GM19240 (cell line): ENCODE data around the gene GATA5.

Source experiments
- DNase-seq: peaks from one replicate; pipeline ENCODE4 v3.0.0; 2011; ENCODE audit warnings: low spot score; ENCODE audit not compliant: insufficient read length

GATA5 gene

DNA sequence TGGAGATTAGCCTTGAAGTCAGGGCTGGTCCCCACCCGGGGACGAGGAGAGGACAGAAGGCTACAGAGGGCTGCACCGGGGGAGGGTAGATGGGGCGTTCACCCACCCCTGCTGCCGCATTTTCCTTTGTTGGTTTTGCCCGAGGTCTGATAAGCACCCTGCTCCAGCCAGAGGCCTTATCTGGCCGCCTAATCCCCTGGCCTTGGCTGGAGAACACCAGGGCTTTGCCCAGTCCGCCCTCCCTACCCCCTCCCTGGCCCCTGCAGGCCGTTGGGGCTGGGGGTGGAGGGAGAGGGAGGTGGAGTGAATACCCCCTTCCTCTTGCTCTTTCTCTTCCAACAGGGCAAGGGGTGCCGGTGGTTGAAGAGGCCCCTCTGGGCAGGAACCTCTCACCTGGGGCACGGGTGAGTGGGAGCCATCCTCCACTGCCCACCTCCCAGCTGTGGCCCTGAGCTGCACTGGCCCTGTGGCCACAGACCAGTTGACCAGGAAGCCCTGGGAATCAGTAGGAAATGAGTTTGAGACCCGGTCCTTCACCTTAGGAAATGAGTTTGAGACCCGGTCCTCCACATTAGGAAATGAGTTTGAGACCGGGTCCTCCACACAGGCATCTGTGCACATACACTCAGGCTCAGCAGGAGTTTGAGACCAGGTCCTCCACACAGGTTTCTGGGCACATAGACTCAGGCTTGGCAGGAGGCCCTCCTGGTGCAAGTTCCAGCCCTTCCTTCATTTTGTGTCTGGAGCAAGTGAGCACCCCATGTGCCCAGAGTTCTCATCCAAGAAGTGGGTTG is 12.0 kb upstream of the GATA5 start:
- DNase-seq: no peak

DNA sequence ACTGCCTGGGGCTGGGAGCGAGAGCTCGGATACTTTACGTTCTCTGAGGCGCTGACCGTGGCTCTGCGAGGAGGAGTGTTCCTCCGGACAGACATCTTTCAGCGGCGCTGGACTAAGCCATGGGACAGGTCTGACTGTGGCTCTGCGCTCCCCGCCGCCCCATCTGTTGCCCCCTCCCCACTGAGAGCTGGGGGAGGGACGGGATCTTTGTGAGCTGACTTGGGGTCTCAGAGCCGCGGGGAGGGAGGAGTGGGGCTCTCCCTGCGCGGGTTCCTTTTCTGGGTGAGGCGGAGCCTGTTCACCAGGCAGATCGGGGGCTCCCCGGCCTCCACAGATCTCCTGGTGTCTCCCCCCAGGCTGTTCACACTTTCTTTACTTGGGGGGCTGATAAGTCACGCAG is 11.3 kb upstream of the GATA5 start:
- no peak for DNase-seq

DNA sequence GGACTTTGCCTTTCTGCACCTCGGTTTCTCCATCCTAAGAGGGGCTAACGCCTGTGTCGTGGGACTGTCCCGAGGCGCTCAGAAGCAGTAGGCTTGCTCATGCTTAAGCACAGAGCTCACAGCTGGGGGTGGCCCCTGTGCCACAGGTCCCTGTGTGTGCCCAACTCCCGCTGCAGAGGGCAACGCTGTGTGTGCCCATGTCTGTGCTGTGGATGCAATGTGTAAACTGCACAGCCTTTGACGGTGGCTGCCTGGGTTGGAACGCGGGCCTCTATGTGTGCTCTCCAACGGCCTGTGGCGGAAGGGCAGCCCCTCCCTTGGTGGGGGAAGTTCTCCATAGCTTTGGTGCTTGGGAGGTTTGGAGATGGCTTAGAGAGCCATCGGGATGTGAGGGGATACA is 10.7 kb upstream of the GATA5 start:
- DNase-seq: no peak

DNA sequence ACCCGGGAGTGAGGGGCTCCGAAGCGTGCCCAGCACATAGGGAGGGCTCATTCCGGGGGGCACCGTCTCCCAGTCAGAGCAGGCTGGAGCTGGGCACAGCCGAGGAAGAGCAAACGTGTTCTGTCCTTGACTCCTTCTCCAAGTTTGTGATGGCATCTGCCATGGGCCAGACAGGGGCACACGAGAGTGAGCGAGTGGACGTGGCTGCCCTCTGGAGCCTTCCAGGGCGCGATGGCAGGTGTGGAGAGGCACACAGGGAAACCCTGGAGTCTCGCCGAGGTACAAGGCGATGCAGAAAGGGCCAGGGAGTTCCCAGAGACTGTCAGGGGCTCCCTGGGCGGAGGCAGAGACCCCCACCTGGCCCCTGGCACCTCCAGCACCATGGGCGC is 9.9 kb upstream of the GATA5 start:
- DNase-seq: no peak

DNA sequence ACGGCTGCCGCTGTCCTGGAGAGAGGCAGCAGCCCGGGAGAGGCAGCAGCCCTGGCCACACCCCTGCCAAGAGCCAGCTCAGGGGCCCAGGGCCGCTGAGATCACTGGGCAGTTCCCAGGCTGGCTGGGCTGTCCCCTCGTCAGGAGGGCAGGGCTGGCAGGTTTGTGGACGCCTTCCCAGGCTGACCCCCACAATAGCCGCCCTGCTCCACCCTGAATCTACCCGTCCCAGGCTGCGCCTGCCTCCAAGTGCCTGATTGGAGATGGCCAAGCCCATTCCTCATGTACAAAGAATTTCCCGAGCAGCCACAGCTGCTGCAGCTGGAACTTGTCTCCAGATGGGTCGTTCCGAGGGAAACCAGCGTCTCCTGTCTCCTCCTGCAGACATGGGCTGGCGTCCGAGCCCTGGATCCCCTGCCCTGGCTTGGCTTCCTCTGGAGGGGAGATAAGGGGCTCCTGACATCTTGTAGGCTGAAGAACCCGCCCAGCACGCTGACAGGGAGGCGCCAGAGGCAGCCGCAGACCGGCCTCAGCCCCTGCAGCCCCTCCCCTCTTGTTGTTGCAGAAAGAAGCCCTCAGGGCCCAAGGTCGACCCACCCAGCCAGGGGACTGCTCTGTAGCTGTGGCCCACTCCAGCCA is 9.4 kb upstream of the GATA5 start:
- no peak for DNase-seq

DNA sequence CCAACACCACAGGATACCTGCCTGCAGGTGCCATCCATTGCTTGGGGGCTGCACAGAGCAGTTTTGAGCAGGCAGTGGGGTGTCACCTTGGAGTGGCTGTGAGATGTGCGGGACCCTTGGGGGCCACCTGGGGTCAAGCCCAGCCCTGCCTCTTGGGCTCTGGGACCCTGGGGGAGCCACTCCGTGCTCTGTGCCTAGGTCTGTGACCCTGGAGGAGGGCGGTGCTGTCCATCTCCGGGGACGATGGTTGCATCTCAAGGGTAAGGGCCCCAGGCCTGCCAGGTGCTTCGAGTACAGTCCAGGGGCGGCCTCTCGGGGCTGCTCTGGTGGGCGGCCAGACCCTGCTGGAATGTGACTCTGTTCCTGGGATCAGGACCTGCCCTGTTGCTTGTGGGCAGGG is 8.7 kb upstream of the GATA5 start:
- DNase-seq: no peak

DNA sequence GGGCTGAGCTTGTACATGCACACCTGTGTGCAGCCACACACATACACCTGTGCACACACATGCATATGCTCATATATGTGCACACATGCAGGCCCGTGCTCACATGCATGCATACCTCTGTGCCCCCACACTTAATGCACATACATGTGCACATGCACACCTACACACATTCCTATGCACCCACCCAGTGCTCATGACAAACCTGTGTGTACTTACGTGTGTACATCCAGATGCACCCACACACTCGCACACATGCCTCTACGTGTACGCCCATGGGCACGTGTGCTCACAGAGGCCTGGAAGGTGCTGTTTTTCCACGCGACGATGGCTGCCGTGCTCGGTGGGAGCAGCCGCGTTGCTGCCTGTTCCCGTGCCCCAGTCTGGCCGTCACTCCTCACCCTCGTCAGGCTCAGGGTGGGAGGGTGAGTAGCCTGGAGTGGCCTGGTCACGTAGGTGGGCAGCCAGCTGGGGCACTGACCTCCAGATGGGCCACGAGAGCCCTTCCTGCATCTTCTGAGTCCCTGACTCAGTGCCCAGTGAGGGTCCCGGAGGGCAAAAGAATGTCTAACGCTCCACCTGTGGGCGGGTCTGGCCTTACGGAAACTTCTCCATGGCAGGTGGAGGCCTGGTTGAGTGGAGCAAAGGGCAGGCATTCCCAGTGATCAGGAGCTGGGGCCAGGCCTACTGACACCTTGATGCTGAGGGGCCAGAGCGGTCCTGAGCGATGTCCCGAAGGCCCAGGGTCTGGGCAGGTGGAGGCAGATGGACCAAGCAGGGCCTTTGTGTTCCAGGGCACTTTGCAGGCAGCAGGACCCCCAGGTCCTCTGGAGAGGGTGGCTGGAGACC is 8.0 kb upstream of the GATA5 start:
- DNase-seq: no peak

DNA sequence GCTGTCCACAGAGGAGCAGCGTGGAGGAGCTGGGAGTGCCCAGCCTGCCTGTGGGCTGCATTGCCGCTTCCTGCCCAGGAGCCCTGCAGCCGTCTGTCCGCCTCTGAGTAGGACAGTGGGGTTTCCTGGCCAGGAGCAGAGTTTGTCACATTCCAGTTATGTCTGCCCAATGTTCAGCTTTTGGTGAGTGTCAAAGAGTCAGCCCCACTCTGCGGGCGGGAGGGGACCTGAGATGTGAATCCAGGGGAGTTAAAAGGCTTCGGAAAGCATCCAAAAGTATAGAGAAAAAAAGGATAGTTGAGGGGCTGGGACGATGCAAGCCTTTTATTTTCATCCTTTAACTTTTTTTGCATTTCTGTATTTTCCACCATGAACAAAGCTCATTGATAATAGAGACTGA is 7.2 kb upstream of the GATA5 start:
- no peak for DNase-seq

DNA sequence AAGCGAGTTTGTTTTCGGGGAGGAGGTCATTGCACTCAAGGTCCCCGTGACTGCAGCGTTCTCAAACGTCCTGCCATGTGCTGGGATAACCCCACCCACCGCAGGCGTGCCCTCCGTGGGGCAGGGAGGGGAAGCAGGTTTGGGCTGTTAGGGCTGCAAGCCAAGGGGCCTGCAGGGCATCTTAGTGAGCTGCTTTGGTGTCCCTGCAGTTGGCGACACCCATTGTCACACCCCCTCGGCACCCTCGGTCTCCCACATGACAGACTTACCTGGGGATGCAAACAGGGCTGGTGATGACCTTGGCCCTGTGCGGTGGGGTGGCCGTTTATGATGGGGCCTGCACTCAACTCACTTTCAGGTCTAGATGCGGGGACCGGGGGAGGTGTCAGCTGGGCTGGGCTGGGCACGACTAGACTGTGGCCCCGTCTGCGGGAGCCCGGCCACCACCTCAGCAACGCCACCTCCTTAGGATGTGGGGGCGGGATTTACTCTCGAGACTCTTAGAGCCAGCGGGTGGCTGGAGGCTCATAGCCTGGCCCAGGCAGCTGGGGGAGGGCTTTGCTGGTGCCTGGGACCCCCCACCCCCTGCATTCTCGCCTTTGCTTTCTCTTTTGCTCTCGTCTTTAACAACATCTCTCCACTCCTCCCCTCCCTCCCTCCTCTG is 6.5 kb upstream of the GATA5 start:
- no peak for DNase-seq

DNA sequence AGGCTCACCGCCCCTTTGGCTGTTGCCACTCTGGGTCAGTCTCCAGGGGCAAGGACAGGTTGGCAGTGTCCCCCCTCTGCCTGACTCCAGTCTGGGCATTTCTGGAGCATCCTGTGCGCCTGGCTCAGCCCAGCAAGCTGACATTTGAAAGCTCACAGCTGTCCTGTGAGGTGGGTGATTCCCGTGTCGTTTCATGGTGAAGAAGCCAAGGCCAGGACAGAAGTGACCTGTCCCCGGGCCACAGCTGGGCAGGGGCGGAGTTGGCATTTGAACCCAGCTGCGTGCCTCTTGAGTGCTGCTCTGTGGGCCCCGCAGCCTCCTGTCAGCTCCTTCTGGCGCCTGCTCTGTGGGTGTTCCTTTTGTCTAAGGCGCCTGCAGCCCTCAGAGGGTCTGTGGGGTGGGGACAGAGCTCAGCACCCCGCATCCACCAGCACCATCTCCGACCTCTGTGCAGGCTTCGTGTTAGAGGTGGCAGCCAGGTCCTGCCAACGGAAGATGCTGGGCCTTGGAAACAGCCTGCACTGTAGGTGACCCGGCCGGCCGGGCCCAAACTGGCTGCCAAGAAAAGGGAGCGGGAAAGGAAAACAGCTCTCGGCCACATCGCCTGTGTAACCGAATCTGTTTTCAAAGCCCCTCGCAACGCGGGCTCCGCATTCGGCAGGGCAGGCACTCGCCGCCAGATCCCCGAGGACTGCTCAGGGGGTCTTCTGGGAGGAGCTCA is 5.8 kb upstream of the GATA5 start:
- DNase-seq: no peak

DNA sequence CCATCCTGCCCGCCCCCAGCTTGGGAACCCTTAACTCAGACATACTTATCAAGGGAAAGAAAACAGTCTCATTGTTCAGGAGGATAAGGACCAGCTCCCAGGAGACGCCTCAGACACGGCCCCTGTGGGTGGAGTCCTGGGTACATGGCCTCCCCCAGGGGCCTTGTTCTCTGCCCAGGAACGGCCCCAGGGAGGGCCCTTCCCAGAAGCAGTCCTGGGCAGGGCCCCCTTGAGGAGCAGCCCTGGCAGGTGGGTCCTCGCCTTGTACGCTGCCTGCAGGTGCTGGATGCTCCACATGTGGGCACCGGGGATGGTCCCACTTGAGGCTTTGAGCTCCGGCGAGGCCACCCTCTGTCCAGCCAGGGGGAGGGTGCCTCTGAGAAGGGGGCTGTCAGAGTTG is 4.5 kb upstream of the GATA5 start:
- DNase-seq: no peak

DNA sequence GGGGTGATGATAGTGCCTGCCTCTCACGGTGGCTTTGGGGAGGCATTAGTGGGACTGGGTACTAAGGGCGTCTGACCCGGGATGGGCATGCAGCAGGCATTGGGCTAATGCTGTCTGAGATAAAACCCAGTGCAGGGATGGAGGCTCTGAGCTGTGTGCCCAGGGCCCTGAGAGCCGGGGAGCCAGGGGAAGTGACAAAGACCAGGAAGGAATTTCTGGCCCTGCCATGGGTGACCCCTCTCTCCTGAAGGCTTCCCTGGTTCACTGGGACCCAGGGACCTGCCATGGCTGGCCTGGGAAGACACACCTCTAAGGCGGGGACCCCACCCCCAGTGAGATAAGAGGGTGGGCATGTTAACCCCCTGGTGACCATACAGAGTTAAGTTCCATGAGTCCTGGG is 3.9 kb upstream of the GATA5 start:
- no peak for DNase-seq

DNA sequence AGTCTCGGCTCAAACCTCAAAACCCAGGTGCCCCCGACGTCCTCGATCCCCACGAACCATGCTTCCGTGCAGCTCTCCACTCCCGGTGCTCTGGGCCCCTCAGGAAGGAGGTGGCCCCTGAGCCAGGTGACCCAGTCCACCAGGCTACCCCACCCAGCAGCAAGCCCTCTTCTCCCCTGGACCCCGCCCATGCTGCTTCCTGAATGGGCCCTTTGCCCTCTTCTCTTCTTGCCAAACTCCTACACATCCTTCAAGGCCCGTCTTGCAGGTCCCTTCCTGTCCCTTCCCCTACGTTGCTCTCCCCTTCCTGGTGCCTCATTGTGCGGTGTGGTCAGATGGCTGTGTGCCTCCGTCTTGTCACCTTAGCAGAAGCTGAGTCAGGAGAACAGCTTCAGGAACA is 3.4 kb upstream of the GATA5 start:
- no peak for DNase-seq

DNA sequence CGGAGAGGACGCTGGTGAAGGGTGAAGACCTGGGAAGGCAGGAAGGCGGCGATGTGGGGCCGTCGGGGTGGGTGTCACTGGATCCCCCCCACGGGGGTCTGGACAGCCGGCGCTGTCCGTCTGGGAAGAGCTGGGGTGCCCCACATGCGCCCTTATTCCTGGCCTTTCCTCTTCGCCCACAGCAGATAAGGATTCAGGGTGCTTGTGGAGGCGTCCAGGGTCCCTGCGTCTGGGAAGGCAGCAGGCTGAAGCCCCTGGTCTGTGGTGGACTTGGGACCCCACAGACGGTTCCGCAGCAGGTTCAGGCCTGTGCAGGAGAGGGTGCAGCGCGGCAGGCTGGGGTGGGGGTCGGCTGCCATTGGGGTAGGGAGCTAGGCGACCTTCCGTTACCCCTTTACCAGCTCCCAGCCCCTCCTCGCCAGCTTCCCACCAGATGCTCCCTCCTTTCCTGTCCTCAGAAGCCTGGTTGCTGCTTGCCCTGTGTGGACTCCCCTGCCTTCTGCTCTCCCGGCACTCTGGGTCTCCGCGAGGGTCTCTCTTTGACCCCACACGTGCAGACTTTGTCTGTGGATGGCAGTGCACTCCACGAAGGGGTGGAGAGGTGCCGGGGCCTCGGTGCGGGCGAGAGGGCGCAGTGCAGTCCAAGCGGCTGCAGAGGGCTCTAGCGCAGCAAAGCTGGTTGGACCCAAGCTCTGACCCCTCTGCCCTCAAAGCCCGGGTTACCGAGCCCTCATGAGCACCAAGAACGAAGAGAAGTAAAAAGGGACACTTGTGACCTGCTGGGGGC is 2.1 kb upstream of the GATA5 start:
- no peak for DNase-seq

DNA sequence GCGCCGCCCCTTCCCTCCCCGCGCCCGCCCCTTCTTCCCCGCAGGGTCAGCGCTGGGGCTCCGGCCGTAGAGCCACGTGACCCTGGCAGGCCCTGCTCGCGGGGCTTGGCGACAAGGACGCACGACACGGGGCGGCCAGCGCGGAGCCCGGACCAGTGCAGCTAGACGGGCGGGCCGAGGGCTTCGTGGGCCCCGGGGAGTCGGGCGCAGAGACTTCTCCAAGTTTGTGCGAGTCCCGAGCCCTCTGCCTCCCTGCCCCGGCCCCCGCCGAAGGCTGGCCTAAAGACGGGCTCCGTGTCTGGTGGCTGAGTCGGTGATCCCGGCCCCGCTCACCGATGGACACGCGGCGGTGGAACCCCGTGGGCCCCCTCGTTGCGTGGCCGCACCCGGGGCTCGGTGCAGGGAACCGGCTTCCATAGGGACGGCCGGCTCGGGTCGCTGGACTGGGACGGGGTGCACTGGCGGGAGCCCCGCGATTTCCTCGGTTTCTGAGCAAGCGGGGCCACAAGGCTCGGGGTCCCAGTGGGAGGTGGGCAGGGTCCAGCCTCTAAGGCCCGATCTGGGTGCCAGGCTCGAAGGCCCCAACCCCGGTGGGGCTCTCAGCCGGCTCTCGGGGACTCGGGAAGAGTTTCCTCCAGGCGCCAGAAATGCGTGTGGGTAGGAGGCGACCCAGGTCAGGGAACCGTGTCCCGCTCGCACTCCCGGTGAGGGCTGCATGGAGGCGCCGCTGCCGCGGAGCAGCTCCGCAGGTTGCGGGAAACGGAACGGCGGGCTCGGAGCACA is 452 bp upstream of the GATA5 start:
- DNase-seq: no peak

DNA sequence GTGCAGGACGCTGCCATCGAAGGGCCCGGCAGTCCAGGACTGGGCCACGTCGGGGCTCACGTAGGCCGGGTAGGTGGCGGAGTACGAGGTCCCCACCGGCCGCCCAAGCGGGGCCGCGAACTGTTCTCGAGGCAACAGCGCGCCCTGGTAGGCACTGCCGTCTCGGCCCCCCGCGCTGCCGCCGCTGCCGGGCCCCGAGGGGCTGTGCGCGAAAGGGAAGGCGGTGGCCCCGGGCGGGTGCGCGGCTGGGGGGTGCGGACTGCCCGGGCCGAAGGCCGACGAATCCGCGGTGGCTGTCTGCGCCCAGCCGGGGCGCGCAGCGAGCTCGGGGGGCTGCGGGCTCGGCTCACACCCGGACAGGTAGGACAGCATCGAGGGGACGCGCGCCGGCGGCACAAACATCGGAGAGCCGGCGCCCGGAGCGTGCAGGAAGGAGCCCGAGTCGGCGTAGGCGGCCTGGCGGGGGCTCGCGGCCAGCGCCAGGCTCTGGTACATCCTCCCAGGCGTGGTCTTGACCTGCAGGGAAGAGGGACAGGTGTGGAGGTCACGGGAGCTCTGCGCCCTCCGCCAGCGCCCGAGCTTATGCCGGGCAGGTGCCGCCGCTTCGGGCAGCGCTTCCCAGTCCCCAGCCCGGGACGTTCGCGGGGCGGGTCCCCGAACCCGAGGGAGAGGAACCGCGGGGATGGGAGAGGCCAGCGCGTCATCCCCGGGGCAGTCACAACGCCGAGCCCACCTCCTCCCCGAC is 596 bp downstream of the GATA5 start:
- DNase-seq: no peak

DNA sequence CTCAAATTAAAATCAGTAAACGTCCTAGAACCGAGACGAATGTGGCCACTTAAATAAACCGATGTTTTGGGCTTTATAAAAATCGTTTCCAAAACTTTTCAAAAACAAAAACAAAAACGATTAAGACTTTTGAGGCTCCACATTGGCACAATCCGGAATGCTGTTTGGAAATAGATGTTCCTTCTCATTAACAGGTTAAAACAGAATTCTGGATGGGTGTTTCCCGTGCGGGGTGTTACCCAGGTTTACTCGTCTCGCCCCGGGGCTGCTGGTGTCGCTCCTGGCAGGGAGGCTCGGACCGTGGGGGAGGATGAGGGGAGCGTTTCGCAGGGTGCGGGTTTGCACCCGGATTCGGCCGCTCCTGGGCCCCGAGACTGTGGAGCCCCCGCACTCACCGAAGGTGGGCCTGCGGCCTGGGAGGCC is 1.2 kb downstream of the GATA5 start:
- DNase-seq: no peak

DNA sequence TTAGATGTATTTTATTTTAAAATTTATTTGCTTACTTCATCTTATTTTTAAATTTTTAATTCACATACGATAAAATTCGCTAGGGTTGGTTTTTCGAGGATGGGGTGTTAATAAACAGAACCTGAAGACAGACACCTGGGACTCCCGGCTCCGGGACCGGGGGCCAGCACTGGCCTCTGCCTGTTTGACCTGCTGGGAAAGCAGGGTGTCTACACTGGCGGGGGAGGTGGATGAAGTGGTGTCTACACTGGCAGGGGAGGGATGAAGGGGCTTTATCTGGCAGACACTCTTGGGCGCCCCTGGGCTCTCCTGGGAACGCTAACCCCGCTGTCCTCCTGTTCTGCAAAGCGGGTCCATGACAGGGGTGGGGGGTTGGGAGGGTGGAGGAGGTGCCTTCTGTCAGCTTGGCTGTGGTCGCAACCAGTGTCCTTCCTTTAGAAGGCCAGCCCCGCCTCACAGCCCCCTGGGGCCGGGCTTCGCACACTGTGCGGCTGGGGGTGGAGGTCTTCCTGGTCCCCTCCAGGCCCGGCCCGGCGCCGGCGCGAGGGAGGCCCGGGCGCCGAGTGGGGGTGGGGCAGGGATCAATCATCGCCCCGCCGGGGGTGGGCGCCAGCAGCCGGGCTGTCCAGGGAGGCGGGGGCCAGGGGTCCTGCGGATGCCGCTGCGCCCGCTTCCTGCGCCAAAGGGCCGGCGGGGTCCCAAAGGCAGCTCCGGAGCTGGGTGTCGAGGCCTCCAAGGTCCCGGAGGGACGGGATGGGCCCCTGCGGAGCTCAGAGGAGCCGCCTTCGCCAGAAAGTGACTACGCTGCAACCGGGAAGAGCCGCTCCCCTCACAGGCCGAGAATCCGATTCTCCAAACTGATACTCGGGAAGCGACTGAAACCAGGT is 1.8 kb downstream of the GATA5 start:
- no peak for DNase-seq
